HG03280 (cell line): Measurements from ENCODE around the gene MRPL40.

Source experiments
- ATAC-seq: cut with Tn5 transposase; IDR thresholded peaks from one replicate; pipeline ENCODE4 v1.9.1; 2021; ENCODE audit warnings: mild to moderate bottlenecking, moderate library complexity; ENCODE audit not compliant: unreplicated experiment

The MRPL40 gene

DNA sequence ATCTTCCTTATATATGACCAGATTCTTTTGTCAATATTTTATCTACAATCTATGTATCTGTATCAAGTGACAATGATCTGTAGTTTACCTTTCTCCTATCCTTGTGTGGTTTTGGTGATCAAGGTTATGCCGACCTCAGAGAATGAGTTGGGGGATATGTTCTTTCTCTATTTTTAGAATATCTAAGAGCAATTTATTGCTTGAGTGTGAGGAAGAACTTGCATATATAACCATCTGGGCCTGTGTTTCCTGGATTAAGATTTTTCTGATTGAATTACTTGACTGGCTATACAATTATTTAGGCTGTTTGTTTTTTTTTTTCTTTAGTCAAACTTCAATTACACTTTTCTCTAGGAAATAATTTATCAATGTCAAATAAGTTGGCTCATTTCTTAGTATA is 29.2 kb downstream of the MRPL40 start:
- no peak for ATAC-seq

DNA sequence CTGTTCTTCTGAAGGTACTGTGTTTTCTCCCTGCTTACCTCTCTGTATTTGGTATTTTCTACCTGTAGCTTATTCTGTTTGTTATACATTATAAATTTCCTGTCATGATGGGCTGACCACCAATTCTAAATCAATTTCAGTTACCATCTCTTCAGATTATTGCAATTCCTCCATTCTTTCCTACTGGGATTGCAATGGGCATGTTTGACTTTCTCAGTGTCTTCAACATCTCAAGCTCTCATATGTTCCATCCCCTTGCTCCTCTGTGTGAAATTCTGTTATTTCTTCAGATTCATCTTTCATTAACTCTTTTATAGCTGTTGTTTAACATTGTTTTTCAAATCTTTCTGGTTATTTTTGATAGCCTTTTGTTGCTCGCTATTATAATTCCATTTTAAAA is 30.7 kb downstream of the MRPL40 start:
- ATAC-seq: no peak

DNA sequence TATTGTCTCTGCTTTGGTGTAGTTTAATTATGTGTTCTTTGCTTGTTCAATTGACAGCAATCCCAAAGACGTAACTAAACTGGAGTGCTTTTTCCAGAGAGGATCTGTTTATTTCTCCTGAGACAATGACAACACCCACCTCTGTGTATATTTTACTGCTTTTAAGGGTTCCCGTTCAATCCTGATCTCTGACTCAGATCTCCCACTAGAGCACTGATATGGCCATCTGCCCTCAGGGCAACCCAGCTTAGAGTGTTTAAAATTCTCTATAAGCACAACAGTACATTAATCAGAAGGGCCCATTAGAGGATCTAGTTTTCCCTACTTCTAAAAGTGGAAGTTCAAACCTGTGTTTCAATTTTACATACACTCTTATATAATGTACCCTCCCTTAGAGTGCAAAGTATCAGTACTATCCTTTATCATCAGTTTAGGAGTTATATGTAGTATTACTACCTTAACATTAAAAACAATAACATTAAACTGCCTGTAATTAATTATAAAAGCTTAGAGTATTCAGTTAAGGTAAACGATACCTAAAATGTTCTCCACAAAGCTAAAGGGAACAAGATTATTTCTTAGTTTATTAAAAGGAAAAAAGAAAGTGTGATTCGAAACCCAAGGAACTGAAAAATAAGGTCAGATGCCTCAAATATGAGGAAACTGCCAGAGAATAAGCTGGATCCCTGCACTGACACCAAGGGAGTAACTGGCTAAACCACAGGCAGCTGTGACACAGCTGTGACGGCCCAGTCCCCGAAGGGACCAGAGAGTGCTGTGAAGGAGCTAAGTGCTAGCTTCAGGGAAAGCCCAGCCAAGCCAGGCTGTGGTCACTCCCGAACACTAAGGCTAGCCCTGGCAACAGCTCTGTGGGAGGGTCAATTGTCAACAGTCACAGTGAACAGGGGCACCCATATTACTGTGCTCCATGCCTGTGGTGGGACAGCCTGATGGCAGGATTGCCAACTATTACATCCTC is 31.4 kb downstream of the MRPL40 start:
- ATAC-seq: no peak

DNA sequence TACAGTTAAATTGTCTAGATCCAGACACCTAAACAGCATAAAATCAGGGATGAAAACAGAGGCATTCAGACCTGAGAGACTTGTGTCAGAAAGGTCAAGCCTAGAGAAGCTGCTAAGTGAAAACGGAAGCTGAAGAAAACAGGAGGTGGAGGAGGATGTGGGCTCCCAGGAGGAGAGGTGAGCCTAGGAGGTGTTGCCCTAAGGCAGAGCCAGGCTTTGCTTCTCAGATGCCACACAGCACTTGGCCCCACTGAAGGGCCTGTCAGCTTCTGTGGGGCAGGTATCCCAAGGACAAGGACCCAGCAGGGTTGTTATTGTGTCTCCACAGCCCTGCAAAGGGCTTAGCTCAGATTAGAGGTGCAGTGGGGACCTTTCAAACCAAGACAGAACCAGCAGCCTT is 32.2 kb downstream of the MRPL40 start:
- no peak for ATAC-seq

DNA sequence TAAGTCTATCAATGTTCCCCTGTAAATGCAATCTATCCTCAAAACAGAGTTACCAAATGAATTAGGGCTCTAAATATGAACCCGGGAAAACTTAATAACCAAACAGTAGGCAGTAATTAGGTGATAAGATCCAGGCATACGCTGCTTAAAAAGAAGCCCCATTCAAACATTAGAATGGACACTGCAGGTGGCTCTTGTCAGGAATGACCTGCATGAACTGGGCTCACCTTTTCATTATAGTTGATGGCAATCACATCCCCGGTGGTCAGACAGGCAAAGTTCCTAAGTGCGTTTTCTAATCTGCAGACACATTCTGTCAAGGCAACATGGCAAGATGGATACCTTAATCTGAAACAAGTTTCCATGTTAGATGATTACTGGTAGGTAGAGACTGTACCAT is 32.6 kb downstream of the MRPL40 start:
- no peak for ATAC-seq

DNA sequence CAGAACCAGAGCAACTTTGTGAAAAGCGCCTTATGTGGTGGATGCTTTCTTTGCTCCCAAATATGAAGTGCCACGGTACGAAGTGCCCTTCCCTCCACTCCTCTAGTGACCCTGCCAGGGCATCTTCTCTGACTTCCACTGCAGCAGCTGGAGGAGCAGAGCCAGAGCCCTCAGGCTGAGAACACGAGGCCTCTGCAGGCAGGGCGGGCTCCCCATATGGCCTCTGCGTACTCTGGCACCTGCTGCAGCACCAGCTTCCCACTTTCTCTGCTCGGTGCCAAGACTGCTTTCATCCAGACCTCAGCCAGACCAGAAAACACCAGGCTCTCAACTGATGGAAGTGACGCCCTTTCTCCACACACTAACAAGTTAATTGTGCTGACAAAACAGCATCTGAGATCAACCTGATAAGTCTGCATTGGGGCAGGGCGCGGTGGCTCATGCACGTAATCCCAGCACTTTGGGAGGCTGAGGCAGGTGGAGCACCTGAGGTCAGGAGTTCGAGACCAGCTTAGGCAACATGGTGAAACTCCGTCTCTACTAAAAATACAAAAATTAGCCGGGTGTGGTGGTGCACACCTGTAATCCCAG is 33.9 kb downstream of the MRPL40 start:
- no peak for ATAC-seq

DNA sequence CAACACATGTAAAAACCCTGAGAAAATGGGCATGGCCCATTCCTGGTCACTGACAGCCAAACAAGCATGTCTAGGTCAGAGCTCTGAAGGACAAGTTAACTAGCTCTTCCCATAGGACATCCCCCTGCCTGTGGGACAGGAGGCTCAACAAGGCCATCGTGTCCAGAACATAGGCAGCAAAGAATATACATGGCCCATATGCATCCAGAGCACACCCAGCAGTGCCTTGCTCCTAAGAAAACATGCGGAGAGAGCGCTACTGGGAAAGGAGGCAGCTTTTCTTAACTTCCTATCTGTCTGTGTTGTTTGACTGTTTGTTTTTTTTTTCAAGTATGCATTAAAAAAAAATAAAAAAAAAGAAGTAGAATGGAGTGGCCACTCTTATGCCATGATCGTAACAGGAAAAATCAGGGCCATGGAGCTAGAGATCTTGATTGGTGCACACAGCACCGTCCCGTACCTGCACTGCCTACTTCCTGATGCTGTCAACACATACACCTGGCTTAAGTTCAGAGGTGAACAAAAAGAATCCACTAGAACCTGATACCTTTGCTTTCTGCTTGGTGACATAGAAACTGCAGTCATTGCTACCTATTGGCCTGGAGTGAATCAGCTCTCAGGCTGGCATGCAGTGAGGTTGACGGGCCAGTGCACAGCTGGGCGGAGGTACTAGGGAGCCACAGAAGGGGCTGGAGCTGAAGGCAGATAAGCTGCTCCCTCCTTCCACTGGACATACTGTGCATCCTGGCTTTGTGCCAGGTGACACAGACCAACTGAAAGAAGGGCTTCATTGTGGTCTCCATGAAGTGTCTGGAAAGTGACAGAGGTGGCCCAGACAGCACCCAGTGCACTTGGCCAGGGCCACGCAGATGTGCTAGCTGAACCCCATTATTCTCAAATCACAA is 34.8 kb downstream of the MRPL40 start:
- no peak for ATAC-seq

DNA sequence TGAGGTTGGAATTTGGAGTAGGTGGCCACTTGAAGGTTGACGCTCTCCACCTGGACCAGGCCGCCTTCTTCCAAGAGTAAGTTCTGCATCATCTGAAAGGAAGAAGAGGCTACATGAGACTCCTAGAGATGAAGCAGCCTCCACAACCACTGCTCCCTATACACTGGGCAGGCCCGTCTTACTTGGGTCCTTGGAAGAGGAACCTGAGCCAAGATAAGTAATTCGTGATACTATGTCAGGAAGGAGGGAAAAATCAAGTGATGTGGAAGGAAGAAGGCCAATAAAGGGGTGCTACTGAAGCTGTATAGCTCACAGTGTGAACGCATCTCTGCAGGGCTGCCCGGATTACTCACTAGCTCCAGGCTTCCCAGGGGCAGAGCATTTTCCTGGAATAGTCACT is 35.6 kb downstream of the MRPL40 start:
- no peak for ATAC-seq

DNA sequence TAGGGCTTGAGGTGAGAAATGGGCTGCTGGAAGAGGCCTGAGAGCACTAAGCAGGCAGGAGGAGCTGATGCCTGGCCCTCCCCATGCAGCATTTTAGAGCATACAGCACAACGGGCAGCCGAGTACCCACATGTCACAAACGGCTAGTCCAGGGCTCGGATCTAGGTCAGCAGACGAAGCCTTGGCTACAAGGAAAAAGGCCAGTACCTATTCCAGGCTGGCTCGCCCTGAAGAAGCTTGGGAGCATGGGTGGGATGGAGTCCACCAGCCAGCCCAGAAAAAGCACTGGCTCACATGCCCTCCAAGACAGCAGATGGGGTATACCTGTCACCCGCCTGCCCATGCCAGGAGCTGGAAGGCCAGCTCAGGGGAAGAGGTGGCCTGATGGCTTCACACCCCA is 37.1 kb downstream of the MRPL40 start:
- ATAC-seq: no peak

DNA sequence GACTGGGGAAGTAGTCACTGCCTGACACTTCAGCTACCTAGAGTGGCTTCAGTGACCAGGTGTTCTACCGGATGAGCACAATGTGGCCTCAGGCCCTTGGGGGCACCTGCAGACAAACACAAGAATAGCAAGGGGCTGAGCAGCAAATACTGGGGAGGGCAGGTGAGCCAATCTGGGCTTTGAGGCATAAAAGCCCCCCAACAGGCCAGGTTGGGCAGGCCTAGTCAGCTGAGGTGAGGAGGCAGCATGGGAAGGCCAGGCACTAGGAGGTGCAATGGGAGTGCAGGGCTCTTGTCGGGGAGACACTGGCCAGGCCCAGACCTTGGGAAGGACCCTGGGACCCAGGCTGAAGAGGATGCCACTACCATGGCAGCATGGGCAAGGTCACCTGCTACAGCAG is 37.7 kb downstream of the MRPL40 start:
- no peak for ATAC-seq

DNA sequence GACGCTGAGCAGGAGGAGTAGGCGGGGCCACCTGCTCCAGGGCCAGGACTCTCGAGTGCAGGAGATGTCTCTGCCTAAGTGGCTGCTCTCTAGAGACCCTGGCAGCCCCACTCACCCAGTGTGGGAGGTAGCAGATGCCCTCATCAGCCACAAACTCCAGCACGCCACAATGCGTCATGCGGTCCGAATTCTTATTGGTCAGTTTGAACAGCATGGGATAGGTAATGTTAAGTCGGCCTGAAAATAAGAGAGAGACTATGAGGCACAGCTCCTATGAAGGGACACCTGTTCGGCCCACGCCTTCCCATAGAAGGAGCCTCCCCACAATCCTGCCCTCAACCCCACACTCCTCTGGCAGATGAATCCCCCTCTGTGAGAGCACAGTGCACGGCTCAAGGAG is 39.2 kb downstream of the MRPL40 start:
- no peak for ATAC-seq

DNA sequence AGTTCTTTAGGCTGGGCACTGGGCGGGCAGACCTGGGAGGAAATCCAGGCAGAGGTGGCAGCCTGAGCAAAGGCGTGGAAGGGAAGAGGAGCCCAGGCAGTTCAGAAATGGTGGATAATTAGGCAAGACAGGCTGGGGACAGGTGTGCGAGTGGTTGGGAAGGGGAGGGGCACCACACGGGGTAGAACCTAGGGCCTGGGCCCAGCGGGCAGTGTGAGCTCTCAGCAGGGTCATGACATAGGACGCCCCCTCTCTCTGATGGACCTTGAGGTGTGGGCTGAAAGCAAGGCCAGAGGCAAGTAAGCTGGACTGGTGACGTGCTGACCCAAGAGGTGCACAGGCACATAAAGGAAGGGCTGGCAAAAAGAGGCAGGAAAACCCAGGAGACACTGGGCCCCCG is 39.9 kb downstream of the MRPL40 start:
- no peak for ATAC-seq

DNA sequence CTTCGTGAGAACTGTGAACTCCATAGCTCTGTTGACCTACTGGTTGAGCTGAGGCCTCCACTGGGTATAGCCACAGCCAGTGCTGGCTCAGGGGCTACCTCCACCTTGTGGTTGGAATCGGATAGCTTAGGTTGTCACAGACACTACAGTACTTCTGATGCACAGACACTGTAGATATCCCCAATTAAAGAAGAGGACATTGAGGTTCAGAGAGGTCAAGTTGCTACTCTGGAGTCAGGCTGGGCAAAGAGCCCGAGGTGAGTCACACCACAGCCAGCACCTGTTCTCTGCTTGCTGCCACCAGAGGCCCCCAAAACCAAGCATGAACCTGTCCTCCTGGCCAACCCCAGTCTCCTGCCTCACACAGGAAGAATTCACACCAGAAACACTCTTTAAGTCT is 41.2 kb downstream of the MRPL40 start:
- no peak for ATAC-seq

DNA sequence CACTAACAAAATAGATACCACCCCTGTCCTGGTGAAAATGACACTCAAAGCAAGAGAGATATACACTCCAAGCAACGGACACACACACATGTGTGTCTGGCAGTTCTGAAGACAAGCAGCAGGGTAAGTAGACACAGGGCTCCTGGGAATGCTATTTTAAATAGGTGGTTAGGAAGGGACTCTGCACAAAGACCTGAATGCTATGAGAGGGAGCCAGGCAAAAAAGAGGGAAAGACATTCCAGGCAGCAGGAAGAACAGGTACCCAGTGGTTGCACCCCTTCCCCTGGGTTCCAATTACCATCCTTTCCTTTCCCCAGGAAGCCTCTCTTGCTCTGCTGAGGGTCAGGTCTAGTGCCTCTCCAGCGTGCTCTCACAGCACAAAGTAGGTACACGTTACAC is 43.7 kb downstream of the MRPL40 start:
- ATAC-seq: no peak

DNA sequence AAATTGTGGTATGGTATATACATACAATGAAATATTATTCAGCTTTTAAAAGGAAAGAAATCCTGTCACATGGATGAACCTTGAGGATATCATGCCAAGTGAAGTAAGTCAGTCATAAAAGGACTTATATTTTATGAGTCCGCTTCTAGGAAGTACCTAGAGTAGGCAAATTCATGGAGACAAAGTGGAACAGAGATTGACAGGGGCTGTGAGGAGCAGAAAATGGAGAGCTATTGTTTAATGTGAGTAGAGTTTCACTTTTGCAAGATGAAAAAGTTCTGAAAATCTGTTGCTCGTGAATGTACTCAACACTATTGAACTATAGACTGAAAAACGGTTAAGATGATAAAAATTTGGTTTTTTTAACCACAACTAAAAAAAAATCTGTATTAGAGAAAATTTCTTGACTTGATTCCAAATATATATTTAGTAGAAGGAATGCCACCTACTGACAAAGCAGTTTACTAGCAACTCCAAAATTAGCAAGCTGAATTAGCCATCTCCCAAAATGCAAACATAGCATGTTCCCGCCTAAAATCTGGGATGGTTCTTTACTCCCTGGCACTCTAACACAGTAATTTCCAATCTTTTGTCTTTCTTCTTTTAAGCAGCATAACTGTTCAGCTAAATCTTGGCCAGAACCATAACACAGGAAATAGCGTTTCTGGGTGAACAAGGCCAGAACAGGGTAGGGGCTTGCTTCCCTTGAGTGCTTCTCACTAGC is 45.1 kb downstream of the MRPL40 start:
- no peak for ATAC-seq

DNA sequence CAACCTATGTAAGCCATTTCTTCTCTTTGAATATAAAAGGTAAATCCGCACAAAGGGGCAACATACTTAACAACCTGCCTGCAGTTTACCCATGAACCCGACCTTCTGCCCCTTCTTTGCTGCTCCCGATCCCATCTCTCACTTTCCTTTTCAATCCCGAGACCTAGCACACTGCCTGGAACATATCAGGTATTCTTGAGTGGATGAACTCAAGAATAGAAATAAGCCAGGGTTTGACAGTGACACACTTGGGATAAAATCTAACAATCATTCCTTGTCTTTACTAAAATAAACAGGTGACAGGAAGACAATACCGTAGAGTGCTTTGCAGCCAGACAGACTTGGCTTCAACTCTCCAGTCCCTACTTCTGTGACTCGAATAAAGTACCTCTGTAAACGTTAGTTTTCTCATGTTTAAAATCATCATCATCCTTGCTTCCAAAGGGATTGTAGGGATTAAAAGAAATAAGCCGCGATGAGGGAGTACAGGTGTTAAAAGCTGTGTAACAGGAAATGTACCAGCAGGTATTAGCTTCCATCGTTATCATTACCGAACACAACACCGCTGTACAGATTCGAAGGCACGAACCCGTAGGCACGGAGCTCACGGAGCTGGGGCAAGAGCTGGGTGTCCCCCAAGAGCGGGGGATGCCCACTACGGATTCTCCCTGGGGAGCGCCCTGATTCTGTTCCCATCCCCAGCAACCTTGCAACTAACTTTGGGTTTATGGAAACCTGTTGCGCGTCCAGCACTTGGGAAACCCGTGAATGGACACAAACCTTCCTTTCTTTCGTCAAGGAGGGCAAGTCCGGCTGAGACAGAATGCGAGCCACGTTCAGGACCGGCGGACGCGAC is 45.9 kb downstream of the MRPL40 start:
- ATAC-seq: no peak

DNA sequence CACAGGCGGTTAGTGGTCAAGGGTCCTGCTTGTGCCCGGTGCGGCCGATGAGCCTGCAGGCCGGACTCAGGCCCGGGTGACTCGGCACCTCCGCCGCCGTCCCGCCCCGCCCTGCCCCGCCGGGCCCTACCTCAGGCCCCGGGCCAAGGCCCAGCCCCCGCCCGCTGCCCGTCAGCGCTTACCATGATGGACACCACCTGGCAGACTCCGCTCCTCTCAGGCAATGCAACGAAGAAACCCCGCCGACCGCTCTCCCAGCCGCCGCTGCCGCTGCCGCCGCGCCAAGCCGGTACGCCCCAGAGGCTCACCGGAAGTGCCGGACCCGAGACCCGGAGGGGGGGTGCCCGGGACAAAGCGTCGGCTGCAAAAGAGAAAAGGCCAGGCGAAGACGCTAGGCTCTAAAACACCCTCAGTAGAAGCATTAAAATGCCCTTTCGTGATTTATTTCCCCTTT is 46.6 kb downstream of the MRPL40 start, which contains the start of gene UFD1:
Gene UFD1, minus strand, starts transcription at position 293 of the 454 bp plus-strand sequence. Its CDS starts 108 bp downstream, at position 185.
- ATAC-seq: peak; percentile 53

DNA sequence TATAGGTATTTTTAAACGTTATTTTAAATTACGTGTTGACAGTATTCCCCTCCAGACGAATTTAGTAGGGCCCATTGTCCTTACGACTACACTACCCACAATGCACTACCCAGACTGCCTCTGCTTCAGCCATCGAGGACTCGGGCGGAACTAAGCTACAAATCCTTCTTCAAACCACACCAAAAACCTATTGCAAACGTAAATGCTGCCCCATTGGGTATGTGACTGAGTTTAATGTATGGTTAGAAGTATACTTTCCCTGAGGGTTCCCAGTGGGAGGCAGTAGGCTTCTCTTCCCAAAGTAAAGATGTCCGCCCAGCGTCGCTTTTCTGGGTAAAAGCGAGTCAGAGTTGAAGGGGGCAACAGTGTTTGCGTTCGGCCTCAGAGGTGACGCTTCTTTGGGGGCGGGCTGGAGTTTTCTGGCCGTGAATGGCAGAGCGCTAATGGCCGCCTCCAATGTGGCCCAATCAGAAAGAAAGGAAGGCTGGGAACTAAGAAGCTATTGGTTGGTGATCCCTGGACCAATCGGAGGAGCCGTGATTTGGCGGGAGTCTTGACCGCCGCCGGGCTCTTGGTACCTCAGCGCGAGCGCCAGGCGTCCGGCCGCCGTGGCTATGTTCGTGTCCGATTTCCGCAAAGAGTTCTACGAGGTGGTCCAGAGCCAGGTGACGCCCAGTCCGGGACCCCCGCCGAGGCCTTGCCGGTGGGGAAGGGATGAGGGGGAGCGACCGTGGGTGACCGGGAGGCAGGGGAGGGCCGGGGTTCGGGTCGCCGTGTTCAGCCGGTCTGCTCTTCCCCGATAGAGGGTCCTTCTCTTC is 47.2 kb downstream of the MRPL40 start, which contains the start of gene CDC45:
Gene CDC45, plus strand, starts transcription at position 566 of the 818 bp plus-strand sequence. Its CDS starts 49 bp downstream, at position 615.
- ATAC-seq: peak; percentile 87

DNA sequence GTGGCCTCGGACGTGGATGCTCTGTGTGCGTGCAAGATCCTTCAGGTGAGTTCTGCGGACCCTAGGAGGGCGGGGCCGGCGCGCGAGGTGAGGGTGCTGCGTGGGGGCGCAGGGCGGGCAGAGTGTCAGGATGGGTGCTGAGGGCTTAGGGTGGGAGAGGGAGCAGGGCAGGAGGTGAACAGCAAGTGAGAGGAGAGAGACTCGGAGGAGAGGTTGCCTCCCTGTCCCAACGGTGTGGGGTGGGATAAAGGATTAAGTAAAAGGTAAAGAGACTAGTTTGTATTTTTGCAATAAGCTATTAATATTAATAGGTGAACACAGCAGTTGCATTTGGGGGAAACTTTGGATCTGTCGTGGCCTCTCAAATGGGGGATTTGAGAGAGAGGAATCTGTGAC is 47.8 kb downstream of the MRPL40 start:
- no peak for ATAC-seq
